Activated naive CD8-positive, alpha-beta T cell treated with anti-CD3 and anti-CD28 coated beads, Interleukin-2, amount 50 U/mL, for 24 hours (primary cell): ENCODE results near the gene ZNF385B.

Experiments
- ATAC-seq: fragments of 150-1000 bp; cut with Tn5 transposase; one replicate; pipeline ENCODE4 v1.10.0; 2021
- DNase-seq: peaks from one replicate; pipeline ENCODE4 v3.0.0; 2021
- H3K27ac Mint-ChIP-seq: one replicate; pipeline ENCODE4 v1.8.0; 2021; ENCODE audit warnings: mild to moderate bottlenecking, mixed read lengths
- H3K27me3 Mint-ChIP-seq: one replicate; pipeline ENCODE4 v1.8.0; 2021; ENCODE audit warnings: mixed read lengths
- H3K36me3 Mint-ChIP-seq: one replicate; pipeline ENCODE4 v1.8.0; 2021; ENCODE audit warnings: low read depth, mixed read lengths
- H3K4me1 Mint-ChIP-seq: one replicate; pipeline ENCODE4 v1.8.0; 2021; ENCODE audit warnings: mixed read lengths
- H3K4me3 Mint-ChIP-seq: one replicate; pipeline ENCODE4 v1.8.0; 2021; ENCODE audit warnings: mild to moderate bottlenecking, moderate library complexity, mixed read lengths
- H3K9me3 Mint-ChIP-seq: one replicate; pipeline ENCODE4 v1.8.0; 2021; ENCODE audit warnings: mixed read lengths

Gene ZNF385B

GRCh38 chr2:179677077-179677688, 184.2 kb downstream of the ZNF385B start:
- Mint-ChIP-seq H3K4me1 (no peaks in the 10 kb centered on the region), H3K27me3 (no peaks in the 10 kb centered on the region), H3K36me3 (no peaks in the 10 kb centered on the region), H3K9me3 (no peaks in the 10 kb centered on the region), H3K27ac (no peak overlapping the region), H3K4me3 (no peak overlapping the region)
- ATAC-seq (no peak), DNase-seq (no peak)

GRCh38 chr2:179675435-179675834, 186.0 kb downstream of the ZNF385B start:
- Mint-ChIP-seq H3K27ac (no peak overlapping the region), H3K4me3 (no peak overlapping the region), H3K9me3 (no peaks in the 10 kb centered on the region), H3K27me3 (no peaks in the 10 kb centered on the region), H3K36me3 (no peaks in the 10 kb centered on the region), H3K4me1 (no peaks in the 10 kb centered on the region)
- DNase-seq (no peak), ATAC-seq (no peak)

- H3K27me3 Mint-ChIP-seq: no peaks in the 10 kb centered on the region
- H3K36me3 Mint-ChIP-seq: no peaks in the 10 kb centered on the region
- no peak overlapping the region for H3K4me3 Mint-ChIP-seq
- ATAC-seq (no peak), DNase-seq (no peak)
- H3K27ac Mint-ChIP-seq: no peak overlapping the region
- no peaks in the 10 kb centered on the region for H3K4me1 Mint-ChIP-seq
- H3K9me3 Mint-ChIP-seq: no peaks in the 10 kb centered on the region
Observed at GRCh38 chr2:179671043-179671981, 190.1 kb downstream of the ZNF385B start.

- Mint-ChIP-seq H3K27ac (no peak overlapping the region), H3K9me3 (no peaks in the 10 kb centered on the region), H3K27me3 (no peaks in the 10 kb centered on the region), H3K4me1 (no peaks in the 10 kb centered on the region), H3K4me3 (no peak overlapping the region), H3K36me3 (no peaks in the 10 kb centered on the region)
- no peak for DNase-seq
- ATAC-seq: no peak
Observed at GRCh38 chr2:179669196-179669595, 192.2 kb downstream of the ZNF385B start.

- H3K4me3 Mint-ChIP-seq: no peak overlapping the region
- H3K4me1 Mint-ChIP-seq: no peaks in the 10 kb centered on the region
- no peaks in the 10 kb centered on the region for H3K9me3 Mint-ChIP-seq
- no peak overlapping the region for H3K27ac Mint-ChIP-seq
- no peaks in the 10 kb centered on the region for H3K36me3 Mint-ChIP-seq
- DNase-seq: no peak
- no peak for ATAC-seq
- no peaks in the 10 kb centered on the region for H3K27me3 Mint-ChIP-seq
Observed at GRCh38 chr2:179664972-179665812, 196.2 kb downstream of the ZNF385B start.

GRCh38 chr2:179661986-179662385, 199.4 kb downstream of the ZNF385B start:
- Mint-ChIP-seq H3K4me1 (no peaks in the 10 kb centered on the region), H3K27me3 (no peaks in the 10 kb centered on the region), H3K27ac (no peak overlapping the region), H3K9me3 (no peaks in the 10 kb centered on the region), H3K4me3 (no peak overlapping the region), H3K36me3 (no peaks in the 10 kb centered on the region)
- ATAC-seq (no peak), DNase-seq (no peak)

- no peaks in the 10 kb centered on the region for H3K4me1 Mint-ChIP-seq
- H3K4me3 Mint-ChIP-seq: no peak overlapping the region
- H3K27ac Mint-ChIP-seq: no peak overlapping the region
- H3K27me3 Mint-ChIP-seq: no peaks in the 10 kb centered on the region
- no peak for DNase-seq
- ATAC-seq: no peak
- H3K9me3 Mint-ChIP-seq: no peaks in the 10 kb centered on the region
- no peaks in the 10 kb centered on the region for H3K36me3 Mint-ChIP-seq
Observed at GRCh38 chr2:179657068-179657595, 204.3 kb downstream of the ZNF385B start.

GRCh38 chr2:179655627-179656026, 205.8 kb downstream of the ZNF385B start:
- Mint-ChIP-seq H3K9me3 (no peaks in the 10 kb centered on the region), H3K4me1 (no peaks in the 10 kb centered on the region), H3K4me3 (no peak overlapping the region), H3K36me3 (no peaks in the 10 kb centered on the region), H3K27ac (no peak overlapping the region), H3K27me3 (no peaks in the 10 kb centered on the region)
- DNase-seq (no peak), ATAC-seq (no peak)

- no peak for DNase-seq
- no peaks in the 10 kb centered on the region for H3K27me3 Mint-ChIP-seq
- no peaks in the 10 kb centered on the region for H3K9me3 Mint-ChIP-seq
- ATAC-seq: no peak
- H3K36me3 Mint-ChIP-seq: no peaks in the 10 kb centered on the region
- no peaks in the 10 kb centered on the region for H3K4me1 Mint-ChIP-seq
- no peak overlapping the region for H3K27ac Mint-ChIP-seq
- H3K4me3 Mint-ChIP-seq: no peak overlapping the region
Observed at GRCh38 chr2:179654806-179655205, 206.6 kb downstream of the ZNF385B start.

- Mint-ChIP-seq H3K4me3 (no peak overlapping the region), H3K4me1 (no peaks in the 10 kb centered on the region), H3K36me3 (no peaks in the 10 kb centered on the region), H3K27me3 (no peaks in the 10 kb centered on the region), H3K27ac (no peak overlapping the region), H3K9me3 (no peaks in the 10 kb centered on the region)
- ATAC-seq (no peak), DNase-seq (no peak)
Observed at GRCh38 chr2:179652296-179652695, 209.1 kb downstream of the ZNF385B start.

GRCh38 chr2:179650420-179650819, 211.0 kb downstream of the ZNF385B start:
- Mint-ChIP-seq H3K4me3 (no peak overlapping the region), H3K27ac (no peak overlapping the region), H3K9me3 (no peaks in the 10 kb centered on the region), H3K36me3 (no peaks in the 10 kb centered on the region), H3K27me3 (no peaks in the 10 kb centered on the region), H3K4me1 (no peaks in the 10 kb centered on the region)
- no peak for ATAC-seq
- no peak for DNase-seq

GRCh38 chr2:179646862-179647587, 214.4 kb downstream of the ZNF385B start:
- Mint-ChIP-seq H3K27me3 (no peaks in the 10 kb centered on the region), H3K27ac (no peak overlapping the region), H3K4me1 (no peaks in the 10 kb centered on the region), H3K36me3 (no peaks in the 10 kb centered on the region), H3K9me3 (no peaks in the 10 kb centered on the region), H3K4me3 (no peak overlapping the region)
- no peak for ATAC-seq
- no peak for DNase-seq

GRCh38 chr2:179646173-179646769, 215.1 kb downstream of the ZNF385B start:
- ATAC-seq: no peak
- Mint-ChIP-seq H3K36me3 (no peaks in the 10 kb centered on the region), H3K4me1 (no peaks in the 10 kb centered on the region), H3K9me3 (no peaks in the 10 kb centered on the region), H3K27ac (no peak overlapping the region), H3K4me3 (no peak overlapping the region), H3K27me3 (no peaks in the 10 kb centered on the region)
- no peak for DNase-seq

- Mint-ChIP-seq H3K4me1 (no peaks in the 10 kb centered on the region), H3K27me3 (no peaks in the 10 kb centered on the region), H3K4me3 (no peak overlapping the region), H3K27ac (no peak overlapping the region), H3K36me3 (no peaks in the 10 kb centered on the region), H3K9me3 (no peaks in the 10 kb centered on the region)
- ATAC-seq (no peak), DNase-seq (no peak)
Observed at GRCh38 chr2:179645047-179645446, 216.4 kb downstream of the ZNF385B start.
